CD14-positive monocyte (primary cell): Measurements from ENCODE around the gene BCR. TPM values are rescaled to one million over a fixed set of nuclear protein-coding genes. Genes with fewer than 3 reads are reported as not detected.

Experiments used
- DNase-seq, 3 donors: peaks; one replicate each; pipeline ENCODE4 v3.0.0-alpha.2; 2011 to 2022
- H2AFZ ChIP-seq: 2 replicates; pipeline ENCODE4 v1.6.0; 2012; ENCODE audit warnings: mild to moderate bottlenecking, low read depth, low read length, inconsistent platforms; ENCODE audit not compliant: insufficient read depth, poor library complexity, severe bottlenecking
- H3K27ac ChIP-seq, 2 donors: 1 replicate in 1 of 2; 2 replicates in 1 of 2; pipeline ENCODE4 v1.5.1; 2012 to 2013; ENCODE audit warnings: low read length in 2 of 2, control low read depth in 1 of 2, inconsistent platforms in 1 of 2, low read depth in 1 of 2, mild to moderate bottlenecking in 1 of 2
- H3K27me3 ChIP-seq, 2 donors: one replicate each; pipeline versions ENCODE4 v1.6.0 to v1.6.1; 2011 to 2013; ENCODE audit warnings: low read length in 2 of 2; ENCODE audit not compliant: control insufficient read depth in 2 of 2, insufficient read depth in 2 of 2
- H3K36me3 ChIP-seq, 2 donors: replicated peaks in 1 of 2; 1 replicate in 1 of 2; 2 replicates in 1 of 2; pipeline versions ENCODE4 v1.5.1 to v1.6.1; 2012 to 2013; ENCODE audit warnings: low read length in 2 of 2, control low read depth in 1 of 2, inconsistent platforms in 1 of 2, mild to moderate bottlenecking in 1 of 2; ENCODE audit not compliant: insufficient read depth in 2 of 2, control insufficient read depth in 1 of 2
- H3K4me1 ChIP-seq, 2 donors: 1 replicate in 1 of 2; 2 replicates in 1 of 2; pipeline versions ENCODE4 v1.5.1 to v1.6.1; 2012 to 2013; ENCODE audit warnings: low read length in 2 of 2, control low read depth in 1 of 2, inconsistent platforms in 1 of 2, mild to moderate bottlenecking in 1 of 2, moderate library complexity in 1 of 2; ENCODE audit not compliant: insufficient read depth in 2 of 2, control insufficient read depth in 1 of 2
- H3K4me2 ChIP-seq: replicated peaks from 2 replicates; pipeline ENCODE3; 2012; ENCODE audit warnings: low read length, moderate library complexity, mild to moderate bottlenecking; ENCODE audit not compliant: poor library complexity, severe bottlenecking; ENCODE audit errors: extremely low read depth
- H3K4me3 ChIP-seq, 3 experiments: fragments of 200-600 bp in 1 of 3; sonication (generic) in 1 of 3; replicated peaks in 1 of 3; 1 replicate in 2 of 3; 2 replicates in 1 of 3; pipeline ENCODE4 v1.5.1; 2011 to 2013; ENCODE audit warnings: low read length in 3 of 3, mild to moderate bottlenecking in 3 of 3, control low read depth in 2 of 3, low read depth in 2 of 3, inconsistent platforms in 1 of 3, moderate library complexity in 1 of 3
- H3K79me2 ChIP-seq: 2 replicates; pipeline ENCODE4 v1.6.0; 2012; ENCODE audit warnings: mild to moderate bottlenecking, control low read depth, inconsistent platforms, low read length, moderate library complexity; ENCODE audit not compliant: insufficient read depth
- H3K9ac ChIP-seq: 2 replicates; pipeline ENCODE4 v1.6.0; 2017; ENCODE audit warnings: low read length, mild to moderate bottlenecking; ENCODE audit not compliant: insufficient read depth, poor library complexity, severe bottlenecking
- H3K9me3 ChIP-seq, 2 donors: replicated peaks in 1 of 2; 1 replicate in 1 of 2; 2 replicates in 1 of 2; pipeline versions ENCODE4 v1.5.1 to v1.6.1; 2012 to 2013; ENCODE audit warnings: low read length in 2 of 2, control low read depth in 1 of 2; ENCODE audit not compliant: control insufficient read depth in 1 of 2, insufficient read depth in 1 of 2
- H4K20me1 ChIP-seq: 2 replicates; pipeline ENCODE4 v1.6.0; 2012; ENCODE audit warnings: mild to moderate bottlenecking, low read length, control low read depth, moderate library complexity; ENCODE audit not compliant: insufficient read depth
- H3K27ac Mint-ChIP-seq, 7 donors: one replicate each; pipeline ENCODE4 v1.8.0; 2020; ENCODE audit warnings: mild to moderate bottlenecking in 7 of 7, mixed read lengths in 7 of 7, moderate library complexity in 6 of 7, inconsistent platforms in 2 of 7
- H3K27me3 Mint-ChIP-seq, 3 donors: one replicate each; pipeline ENCODE4 v1.8.0; 2021 to 2022; ENCODE audit warnings: low read depth in 3 of 3, mild to moderate bottlenecking in 3 of 3, mixed read lengths in 3 of 3, moderate library complexity in 3 of 3, inconsistent platforms in 1 of 3
- H3K36me3 Mint-ChIP-seq, 2 donors: one replicate each; pipeline ENCODE4 v1.8.0; 2020; ENCODE audit warnings: mixed read lengths in 2 of 2, inconsistent platforms in 1 of 2, mild to moderate bottlenecking in 1 of 2
- H3K4me1 Mint-ChIP-seq: one replicate; pipeline ENCODE4 v1.8.0; 2020; ENCODE audit warnings: mild to moderate bottlenecking, mixed read lengths
- H3K4me3 Mint-ChIP-seq, 2 donors: one replicate each; pipeline ENCODE4 v1.8.0; 2020; ENCODE audit warnings: mild to moderate bottlenecking in 2 of 2, mixed read lengths in 2 of 2, moderate library complexity in 1 of 2
- H3K9me3 Mint-ChIP-seq, 7 donors: one replicate each; pipeline ENCODE4 v1.8.0; 2020 to 2022; ENCODE audit warnings: mixed read lengths in 7 of 7, mild to moderate bottlenecking in 6 of 7, moderate library complexity in 6 of 7, inconsistent platforms in 2 of 7
- WGBS: methylation state at CpG from one replicate; pipeline ENCODE4 v1.1.5; 2013; ENCODE audit warnings: missing lambda C conversion rate; ENCODE audit not compliant: insufficient coverage; 5-methylcytosine and 5-hydroxymethylcytosine counted together
- intact Hi-C, 2 donors: fragments of 100-400 bp; cut with micrococcal nuclease; formaldehyde crosslinking; loops; one replicate each; pipeline versions ENCODE4 v1.15.0 to v1.15.1; 2023
- polyA plus RNA-seq, 3 donors: library from polyadenylated mRNA; depleted of rRNA in 1 of 3; unstranded in 2 of 3; stranded (reverse) in 1 of 3; fragments of 300-500 nt in 2 of 3; fragments of >200 nt in 1 of 3; fragmentation: Illumina TruSeq in 2 of 3; gene quantifications; 1 replicate in 2 of 3; 2 replicates in 1 of 3; pipeline ENCODE4 v1.2.3, GENCODE V29; 2012 to 2021
- TF ChIP-seq, protein P1 (sequence below): fragments of 200-600 bp; IDR thresholded peaks from one replicate; pipeline ENCODE4 v1.8.0; 2022; ENCODE audit warnings: antibody characterized with exemption, mild to moderate bottlenecking

Gene BCR
- polyA plus RNA-seq, 3 donors: 0.97 to 20.9 (median 0.97) TPM

DNA sequence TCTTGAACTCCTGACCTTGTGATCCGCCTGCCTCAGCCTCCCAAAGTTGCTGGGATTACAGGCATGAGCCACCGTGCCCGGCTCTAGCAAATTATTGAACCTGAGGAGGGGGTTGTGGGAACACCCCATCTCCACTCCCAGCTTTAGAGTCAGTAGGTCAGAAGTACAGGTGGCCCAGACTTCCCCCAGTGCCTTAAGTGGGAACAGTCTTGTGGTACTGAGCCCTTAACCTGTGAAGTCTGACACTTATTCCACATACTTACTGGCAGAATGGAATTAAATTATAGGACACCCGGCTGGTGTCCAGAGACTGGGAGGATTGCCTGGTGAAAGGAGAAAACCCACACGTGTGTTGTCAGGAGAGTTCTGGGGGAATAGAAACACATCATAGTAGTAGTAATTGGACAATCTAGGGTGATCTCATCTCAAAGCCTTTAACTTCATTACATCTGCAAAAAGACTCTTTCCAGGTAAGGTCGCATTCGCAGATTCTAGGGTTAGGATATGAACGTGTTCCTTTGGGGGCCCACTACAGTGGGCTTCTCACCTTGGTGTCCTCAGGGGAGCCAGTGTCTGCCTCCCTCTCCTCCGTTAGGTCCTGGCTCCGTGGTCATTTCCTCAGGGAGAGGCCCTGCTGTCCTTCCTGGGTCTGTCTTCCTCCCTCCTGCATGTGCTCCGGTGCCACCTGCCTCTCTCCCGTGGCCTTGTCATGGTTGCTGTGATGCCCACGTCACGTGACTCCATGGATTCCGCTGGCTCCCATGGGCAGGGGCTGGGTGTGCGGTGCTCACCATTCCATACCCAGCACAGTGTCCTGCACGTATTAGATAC is 63.8 kb downstream of the BCR start:
- Histone ChIP-seq H3K27me3 (no peaks in the 10 kb centered on the region), H3K79me2 (peaks cover 90% of the 10 kb centered on the region), H3K4me1 (peaks cover 31 to 63% of the 10 kb centered on the region in 2 donors), H3K4me2 (no peak overlapping the region), H2AFZ (no peak overlapping the region), H4K20me1 (peaks cover 88% of the 10 kb centered on the region), H3K27ac (peak overlapping the region in 1 of 2 donors; percentile 65), H3K36me3 (no peaks in the 10 kb centered on the region), H3K9me3 (peaks cover 0 to 4% of the 10 kb centered on the region in 2 donors), H3K4me3 (no peak overlapping the region), H3K9ac (no peak overlapping the region)
- TF ChIP-seq, protein P1, sequence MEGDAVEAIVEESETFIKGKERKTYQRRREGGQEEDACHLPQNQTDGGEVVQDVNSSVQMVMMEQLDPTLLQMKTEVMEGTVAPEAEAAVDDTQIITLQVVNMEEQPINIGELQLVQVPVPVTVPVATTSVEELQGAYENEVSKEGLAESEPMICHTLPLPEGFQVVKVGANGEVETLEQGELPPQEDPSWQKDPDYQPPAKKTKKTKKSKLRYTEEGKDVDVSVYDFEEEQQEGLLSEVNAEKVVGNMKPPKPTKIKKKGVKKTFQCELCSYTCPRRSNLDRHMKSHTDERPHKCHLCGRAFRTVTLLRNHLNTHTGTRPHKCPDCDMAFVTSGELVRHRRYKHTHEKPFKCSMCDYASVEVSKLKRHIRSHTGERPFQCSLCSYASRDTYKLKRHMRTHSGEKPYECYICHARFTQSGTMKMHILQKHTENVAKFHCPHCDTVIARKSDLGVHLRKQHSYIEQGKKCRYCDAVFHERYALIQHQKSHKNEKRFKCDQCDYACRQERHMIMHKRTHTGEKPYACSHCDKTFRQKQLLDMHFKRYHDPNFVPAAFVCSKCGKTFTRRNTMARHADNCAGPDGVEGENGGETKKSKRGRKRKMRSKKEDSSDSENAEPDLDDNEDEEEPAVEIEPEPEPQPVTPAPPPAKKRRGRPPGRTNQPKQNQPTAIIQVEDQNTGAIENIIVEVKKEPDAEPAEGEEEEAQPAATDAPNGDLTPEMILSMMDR: no peak
- WGBS: 90% methylated on average over 11 of the region's 17 CpGs
- Mint-ChIP-seq H3K27me3 (peaks cover 0 to 1% (median 0%) of the 10 kb centered on the region in 3 donors), H3K27ac (peak overlapping the region in 5 of 7 donors; percentile 11 to 75 (median 46)), H3K36me3 (peaks cover 3 to 33% of the 10 kb centered on the region in 2 donors), H3K9me3 (peaks cover 0 to 7% (median 3%) of the 10 kb centered on the region in 7 donors), H3K4me3 (no peak overlapping the region), H3K4me1 (peaks cover 76% of the 10 kb centered on the region)
- intact Hi-C loops: loop anchor here in 1 of 2 donors (5.0 kb wide), 1 partner anchor 67 kb away; no protein-coding TSS in a partner anchor
- DNase-seq: no peak

DNA sequence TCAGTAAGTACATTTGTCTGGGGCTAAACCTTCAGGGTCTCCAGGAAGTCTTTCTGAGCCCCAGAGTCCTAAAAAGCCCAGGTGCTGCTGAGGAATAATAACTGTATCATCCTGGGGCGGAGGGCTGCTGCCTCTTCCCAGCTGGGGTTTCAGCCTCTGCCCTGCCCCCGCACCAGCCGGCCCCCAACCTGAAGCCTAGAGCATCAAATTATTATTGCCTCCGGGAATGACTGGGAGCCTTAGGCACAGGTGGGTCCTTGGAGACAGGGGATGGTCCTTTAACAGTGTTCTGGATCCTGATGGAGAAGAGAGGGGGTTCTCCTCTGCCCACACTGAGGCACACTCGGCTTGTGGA is 64.4 kb downstream of the BCR start:
- intact Hi-C loops: loop anchor here in 1 of 2 donors (5.0 kb wide), 1 partner anchor 67 kb away; no protein-coding TSS in a partner anchor
- H3K27me3 Mint-ChIP-seq: no peaks in the 10 kb centered on the region
- peaks cover 89% of the 10 kb centered on the region for H3K79me2 ChIP-seq

More for the DNA sequence above, 64.4 kb downstream of the BCR start:
- Histone ChIP-seq H2AFZ (no peak overlapping the region), H3K9me3 (no peaks in the 10 kb centered on the region), H3K27me3 (no peaks in the 10 kb centered on the region), H3K4me3 (no peak overlapping the region), H3K4me2 (no peak overlapping the region), H4K20me1 (peaks cover 89% of the 10 kb centered on the region), H3K36me3 (no peaks in the 10 kb centered on the region), H3K9ac (no peak overlapping the region), H3K27ac (peak overlapping the region in 1 of 2 donors; percentile 65), H3K4me1 (peaks cover 31 to 63% of the 10 kb centered on the region in 2 donors)
- H3K27ac Mint-ChIP-seq: peak overlapping the region in 5 of 7 donors; percentile 17 to 93 (median 74)
- peaks cover 0 to 3% (median 0%) of the 10 kb centered on the region in 7 donors for H3K9me3 Mint-ChIP-seq
- peaks cover 79% of the 10 kb centered on the region for H3K4me1 Mint-ChIP-seq
- 100% methylated on average over 3 of the region's 5 CpGs for WGBS
- no peak overlapping the region for H3K4me3 Mint-ChIP-seq
- TF ChIP-seq, protein P1: no peak
- peaks cover 3 to 28% of the 10 kb centered on the region in 2 donors for H3K36me3 Mint-ChIP-seq
- no peak for DNase-seq
